Astrocyte (in vitro differentiated cells and primary cell): ENCODE data around the gene GPR153. TPM values are rescaled to one million over a fixed set of nuclear protein-coding genes. Genes with fewer than 3 reads are reported as not detected.

Experiments
- DNase-seq: peaks from one replicate; pipeline ENCODE4 v3.0.0-alpha.2; 2010; ENCODE audit warnings: low read depth
- FAIRE-seq: peaks from 2 replicates; lab custom pipeline; 2011; peaks lifted over from hg19 to GRCh38; lab: Jason Lieb, UNC
- H2AFZ ChIP-seq: 2 replicates; pipeline ENCODE4 v1.6.0; 2012; ENCODE audit warnings: low read depth, low read length, inconsistent platforms
- H3K27ac ChIP-seq: 2 replicates; pipeline ENCODE4 v1.5.1; 2011; ENCODE audit warnings: low read depth, low read length, inconsistent platforms
- H3K27me3 ChIP-seq: 2 replicates; pipeline ENCODE4 v1.6.0; 2011; ENCODE audit warnings: low read length, inconsistent platforms; ENCODE audit not compliant: insufficient read depth
- H3K36me3 ChIP-seq: 2 replicates; pipeline ENCODE4 v1.5.1; 2011; ENCODE audit warnings: low read length, inconsistent platforms; ENCODE audit not compliant: insufficient read depth
- H3K4me1 ChIP-seq: 2 replicates; pipeline ENCODE4 v1.5.1; 2011; ENCODE audit warnings: low read length, inconsistent platforms; ENCODE audit not compliant: insufficient read depth
- H3K4me2 ChIP-seq: 2 replicates; pipeline ENCODE4 v1.6.0; 2012; ENCODE audit warnings: low read length, inconsistent platforms
- H3K4me3 ChIP-seq: 2 replicates; pipeline ENCODE4 v1.5.1; 2011; ENCODE audit warnings: low read depth, mild to moderate bottlenecking, low read length, inconsistent platforms; ENCODE audit not compliant: insufficient read depth
- H3K79me2 ChIP-seq: 2 replicates; pipeline ENCODE4 v1.6.0; 2012; ENCODE audit warnings: mild to moderate bottlenecking, low read length, inconsistent platforms; ENCODE audit not compliant: insufficient read depth
- H3K9ac ChIP-seq: 2 replicates; pipeline ENCODE4 v1.6.0; 2012; ENCODE audit warnings: mild to moderate bottlenecking, low read length, inconsistent platforms
- H3K9me3 ChIP-seq: 2 replicates; pipeline ENCODE4 v1.5.1; 2012; ENCODE audit warnings: low read depth, mild to moderate bottlenecking, low read length, inconsistent platforms; ENCODE audit not compliant: insufficient read depth
- H4K20me1 ChIP-seq: 2 replicates; pipeline ENCODE4 v1.6.0; 2012; ENCODE audit warnings: low read length, inconsistent platforms; ENCODE audit not compliant: insufficient read depth
- H3K27ac Mint-ChIP-seq: one replicate; pipeline ENCODE4 v1.8.0; 2021; ENCODE audit warnings: mild to moderate bottlenecking, mixed read lengths; ENCODE audit not compliant: unreplicated experiment
- H3K27me3 Mint-ChIP-seq: one replicate; pipeline ENCODE4 v1.8.0; 2021; ENCODE audit warnings: low read depth, mixed read lengths; ENCODE audit not compliant: unreplicated experiment
- H3K36me3 Mint-ChIP-seq: one replicate; pipeline ENCODE4 v1.8.0; 2021; ENCODE audit warnings: low read depth, mixed read lengths; ENCODE audit not compliant: unreplicated experiment
- H3K4me1 Mint-ChIP-seq: one replicate; pipeline ENCODE4 v1.8.0; 2021; ENCODE audit warnings: low read depth, mixed read lengths; ENCODE audit not compliant: unreplicated experiment
- H3K4me3 Mint-ChIP-seq: one replicate; pipeline ENCODE4 v1.8.0; 2021; ENCODE audit warnings: mild to moderate bottlenecking, moderate library complexity, mixed read lengths; ENCODE audit not compliant: unreplicated experiment
- H3K9me3 Mint-ChIP-seq: one replicate; pipeline ENCODE4 v1.8.0; 2021; ENCODE audit warnings: mild to moderate bottlenecking, mixed read lengths; ENCODE audit not compliant: unreplicated experiment
- CTCF ChIP-seq: IDR thresholded peaks from 2 replicates; pipeline ENCODE4 v1.5.1; 2011; ENCODE audit warnings: low read depth, mild to moderate bottlenecking, inconsistent platforms, low read length, moderate library complexity; ENCODE audit not compliant: insufficient read depth
- EZH2 ChIP-seq: IDR thresholded peaks from 2 replicates; pipeline ENCODE4 v1.6.1; 2012; ENCODE audit warnings: mild to moderate bottlenecking, low read length, inconsistent platforms; ENCODE audit not compliant: insufficient read depth
- total RNA-seq: library from RNA; stranded (reverse); gene quantifications from 2 replicates; pipeline ENCODE4 v1.2.1, GENCODE V29; 2021

The GPR153 gene
- total RNA-seq, 1 donor from 2014 or later: 3.0 TPM

GRCh38 chr1:6292102-6292501 lies 31.2 kb upstream of the GPR153 start:
- DNase-seq (no peak), FAIRE-seq (no peak)
- H4K20me1 ChIP-seq: peaks cover 15% of the 10 kb centered on the region
- Mint-ChIP-seq H3K27me3 (no peaks in the 10 kb centered on the region), H3K9me3 (no peaks in the 10 kb centered on the region), H3K27ac (no peak overlapping the region), H3K4me1 (no peaks in the 10 kb centered on the region), H3K4me3 (no peak overlapping the region), H3K36me3 (peaks cover 16% of the 10 kb centered on the region)
- H3K9me3 ChIP-seq: no peaks in the 10 kb centered on the region
- H2AFZ ChIP-seq: no peak overlapping the region
- no peak overlapping the region for H3K9ac ChIP-seq
- no peak for TF ChIP-seq EZH2
- no peak for TF ChIP-seq CTCF
- peaks cover 2% of the 10 kb centered on the region for H3K36me3 ChIP-seq
- no peaks in the 10 kb centered on the region for H3K27me3 ChIP-seq
- H3K79me2 ChIP-seq: no peaks in the 10 kb centered on the region
- no peak overlapping the region for H3K4me2 ChIP-seq
- no peak overlapping the region for H3K4me3 ChIP-seq
- H3K4me1 ChIP-seq: no peaks in the 10 kb centered on the region
- no peak overlapping the region for H3K27ac ChIP-seq

GRCh38 chr1:6288665-6289064 lies 27.8 kb upstream of the GPR153 start:
- H3K9me3 ChIP-seq: no peaks in the 10 kb centered on the region
- Mint-ChIP-seq H3K4me3 (no peak overlapping the region), H3K27me3 (no peaks in the 10 kb centered on the region), H3K4me1 (no peaks in the 10 kb centered on the region), H3K9me3 (no peaks in the 10 kb centered on the region), H3K27ac (no peak overlapping the region), H3K36me3 (peaks cover 17% of the 10 kb centered on the region)
- H4K20me1 ChIP-seq: peaks cover 9% of the 10 kb centered on the region
- H3K27ac ChIP-seq: no peak overlapping the region
- H3K4me3 ChIP-seq: no peak overlapping the region
- H3K4me2 ChIP-seq: no peak overlapping the region
- no peak overlapping the region for H2AFZ ChIP-seq
- no peak for FAIRE-seq
- H3K4me1 ChIP-seq: no peaks in the 10 kb centered on the region
- no peaks in the 10 kb centered on the region for H3K27me3 ChIP-seq
- H3K79me2 ChIP-seq: no peaks in the 10 kb centered on the region
- H3K36me3 ChIP-seq: peaks cover 2% of the 10 kb centered on the region
- H3K9ac ChIP-seq: no peak overlapping the region
- TF ChIP-seq CTCF (no peak), EZH2 (no peak)
- no peak for DNase-seq

GRCh38 chr1:6288026-6288425 lies 27.1 kb upstream of the GPR153 start:
- Mint-ChIP-seq H3K36me3 (peaks cover 11% of the 10 kb centered on the region), H3K4me3 (no peak overlapping the region), H3K27me3 (no peaks in the 10 kb centered on the region), H3K4me1 (no peaks in the 10 kb centered on the region), H3K9me3 (no peaks in the 10 kb centered on the region), H3K27ac (no peak overlapping the region)
- H3K9me3 ChIP-seq: no peaks in the 10 kb centered on the region
- no peak overlapping the region for H3K9ac ChIP-seq
- TF ChIP-seq CTCF (no peak), EZH2 (no peak)
- H3K79me2 ChIP-seq: no peaks in the 10 kb centered on the region
- H3K36me3 ChIP-seq: no peaks in the 10 kb centered on the region
- H3K4me3 ChIP-seq: no peak overlapping the region
- H3K27me3 ChIP-seq: no peaks in the 10 kb centered on the region
- peaks cover 10% of the 10 kb centered on the region for H4K20me1 ChIP-seq
- H2AFZ ChIP-seq: no peak overlapping the region
- no peak overlapping the region for H3K27ac ChIP-seq
- H3K4me2 ChIP-seq: no peak overlapping the region
- DNase-seq (no peak), FAIRE-seq (no peak)
- no peaks in the 10 kb centered on the region for H3K4me1 ChIP-seq
